ENCODE results near the gene RABL2A.
"Not testable (repeated sequence)": the region's sequence is repeated elsewhere in the genome, so short reads cannot be mapped to it uniquely, and the experiment has no call there.

Gene RABL2A

GRCh38 chr2:113690871-113691270 is 63.8 kb downstream of the RABL2A start:
- DNase-seq = not testable (repeated sequence)
